H9 (cell line): ENCODE results near the gene SLF1. TPM values are rescaled to one million over a fixed set of nuclear protein-coding genes. Genes with fewer than 3 reads are reported as not detected.

ENCODE experiments used
- DNase-seq: peaks from one replicate; pipeline ENCODE4 v3.0.0-alpha.2; 2017
- H2AFZ ChIP-seq: one replicate; pipeline ENCODE4 v1.6.1; 2013; ENCODE audit warnings: mild to moderate bottlenecking, low read length, control low read depth, moderate library complexity
- H2AK5ac ChIP-seq: 2 replicates; pipeline ENCODE4 v1.6.1; 2013; ENCODE audit warnings: low read length, control low read depth, mixed read lengths; ENCODE audit not compliant: insufficient read length
- H2BK120ac ChIP-seq: one replicate; pipeline ENCODE4 v1.6.1; 2013; ENCODE audit warnings: low read depth, mild to moderate bottlenecking, low read length, control low read depth, inconsistent platforms; ENCODE audit not compliant: poor library complexity, severe bottlenecking
- H2BK12ac ChIP-seq: 2 replicates; pipeline ENCODE4 v1.6.1; 2013; ENCODE audit warnings: low read length, control low read depth, mixed read lengths, low read depth; ENCODE audit not compliant: insufficient read length
- H2BK15ac ChIP-seq: 2 replicates; pipeline ENCODE4 v1.6.1; 2013; ENCODE audit warnings: low read depth, low read length, control low read depth
- H2BK20ac ChIP-seq: one replicate; pipeline ENCODE4 v1.6.1; 2013; ENCODE audit warnings: low read depth, mild to moderate bottlenecking, low read length, control low read depth, inconsistent platforms; ENCODE audit not compliant: poor library complexity, severe bottlenecking
- H2BK5ac ChIP-seq: 2 replicates; pipeline ENCODE4 v1.6.1; 2013; ENCODE audit warnings: low read length, control low read depth, mixed read lengths; ENCODE audit not compliant: insufficient read length
- H3K14ac ChIP-seq: 2 replicates; pipeline ENCODE4 v1.6.1; 2013; ENCODE audit warnings: low read length, control low read depth; ENCODE audit not compliant: insufficient read depth
- H3K18ac ChIP-seq: 2 replicates; pipeline ENCODE4 v1.6.1; 2013; ENCODE audit warnings: low read depth, mild to moderate bottlenecking, mixed read lengths, low read length, control low read depth; ENCODE audit not compliant: insufficient read length
- H3K23ac ChIP-seq: 2 replicates; pipeline ENCODE4 v1.6.1; 2013; ENCODE audit warnings: low read length, control low read depth, mixed read lengths, low read depth; ENCODE audit not compliant: insufficient read length
- H3K23me2 ChIP-seq: 2 replicates; pipeline ENCODE4 v1.6.1; 2013; ENCODE audit warnings: low read depth, mild to moderate bottlenecking, mixed read lengths, low read length, control low read depth; ENCODE audit not compliant: insufficient read length, poor library complexity, severe bottlenecking
- H3K27ac ChIP-seq: 2 replicates; pipeline ENCODE4 v1.5.1; 2013; ENCODE audit warnings: low read length, control low read depth, mixed read lengths, low read depth; ENCODE audit not compliant: insufficient read length
- H3K27me3 ChIP-seq: 2 replicates; pipeline ENCODE4 v1.6.1; 2013; ENCODE audit warnings: low read length, control low read depth, inconsistent platforms; ENCODE audit not compliant: insufficient read depth
- H3K4ac ChIP-seq: 2 replicates; pipeline ENCODE4 v1.6.1; 2013; ENCODE audit warnings: low read depth, mild to moderate bottlenecking, control low read depth, inconsistent platforms, low read length, moderate library complexity
- H3K4me1 ChIP-seq: 2 replicates; pipeline ENCODE4 v1.6.1; 2013; ENCODE audit warnings: low read length, control low read depth, inconsistent platforms; ENCODE audit not compliant: insufficient read depth
- H3K4me2 ChIP-seq: 2 replicates; pipeline ENCODE4 v1.6.1; 2013; ENCODE audit warnings: low read length, control low read depth, mixed read lengths; ENCODE audit not compliant: insufficient read length, insufficient read depth
- H3K56ac ChIP-seq: 2 replicates; pipeline ENCODE4 v1.6.1; 2013; ENCODE audit warnings: low read depth, mild to moderate bottlenecking, mixed read lengths, low read length, control low read depth; ENCODE audit not compliant: insufficient read length
- H3K79me1 ChIP-seq: 2 replicates; pipeline ENCODE4 v1.6.1; 2013; ENCODE audit warnings: low read depth, mild to moderate bottlenecking, moderate library complexity, low read length, control low read depth, inconsistent platforms; ENCODE audit not compliant: insufficient read depth, poor library complexity, severe bottlenecking
- H3K79me2 ChIP-seq: 2 replicates; pipeline ENCODE4 v1.6.1; 2013; ENCODE audit warnings: low read length, control low read depth, inconsistent platforms; ENCODE audit not compliant: insufficient read depth
- H3K9ac ChIP-seq: 2 replicates; pipeline ENCODE4 v1.6.1; 2013; ENCODE audit warnings: low read length, control low read depth, mixed read lengths; ENCODE audit not compliant: insufficient read length; ENCODE audit errors: extremely low read depth
- H3K9me3 ChIP-seq: one replicate; pipeline ENCODE4 v1.6.1; 2013; ENCODE audit warnings: low read depth, low read length, inconsistent platforms; ENCODE audit not compliant: control insufficient read depth
- H3T11ph ChIP-seq: one replicate; pipeline ENCODE4 v1.6.1; 2013; ENCODE audit warnings: mild to moderate bottlenecking, low read length, control low read depth, inconsistent platforms
- H4K20me1 ChIP-seq: one replicate; pipeline ENCODE4 v1.6.1; 2013; ENCODE audit not compliant: control insufficient read depth, insufficient read length, insufficient read depth
- H4K5ac ChIP-seq: 2 replicates; pipeline ENCODE4 v1.6.1; 2013; ENCODE audit warnings: low read depth, mild to moderate bottlenecking, mixed read lengths, low read length, control low read depth; ENCODE audit not compliant: insufficient read length
- H4K8ac ChIP-seq: replicated peaks from 2 replicates; pipeline ENCODE4 v1.6.1; 2013; ENCODE audit warnings: low read length, control low read depth, mixed read lengths, low read depth; ENCODE audit not compliant: insufficient read length
- H4K91ac ChIP-seq: 2 replicates; pipeline ENCODE4 v1.6.1; 2013; ENCODE audit warnings: low read depth, mild to moderate bottlenecking, moderate library complexity, mixed read lengths, low read length, control low read depth; ENCODE audit not compliant: insufficient read length
- H3K27ac Mint-ChIP-seq, 3 experiments: 2 replicates in 2 of 3; 3 replicates in 1 of 3; pipeline ENCODE4 v1.8.0; 2020 to 2021; ENCODE audit warnings: mixed read lengths in 3 of 3, mild to moderate bottlenecking in 1 of 3, moderate library complexity in 1 of 3
- H3K27me3 Mint-ChIP-seq: 2 replicates; pipeline ENCODE4 v1.8.0; 2021; ENCODE audit warnings: low read depth, mild to moderate bottlenecking, moderate library complexity, mixed read lengths
- H3K36me3 Mint-ChIP-seq, 3 experiments: 2 replicates in 2 of 3; 3 replicates in 1 of 3; pipeline ENCODE4 v1.8.0; 2020 to 2021; ENCODE audit warnings: low read depth in 3 of 3, mixed read lengths in 3 of 3; ENCODE audit not compliant: insufficient read depth in 1 of 3
- H3K4me1 Mint-ChIP-seq, 2 experiments: 2 replicates each; pipeline ENCODE4 v1.8.0; 2020; ENCODE audit warnings: mixed read lengths in 2 of 2
- H3K4me3 Mint-ChIP-seq, 2 experiments: 2 replicates in 1 of 2; 3 replicates in 1 of 2; pipeline ENCODE4 v1.8.0; 2020 to 2021; ENCODE audit warnings: mild to moderate bottlenecking in 2 of 2, mixed read lengths in 2 of 2, moderate library complexity in 1 of 2
- H3K9me3 Mint-ChIP-seq, 2 experiments: 2 replicates in 1 of 2; 3 replicates in 1 of 2; pipeline ENCODE4 v1.8.0; 2020; ENCODE audit warnings: mild to moderate bottlenecking in 2 of 2, mixed read lengths in 2 of 2, moderate library complexity in 1 of 2
- CTCF ChIP-seq: fragments of 200-600 bp; sonication (generic); conservative IDR thresholded peaks from 3 replicates; pipeline ENCODE4 v1.8.0; 2021; ENCODE audit warnings: antibody characterized with exemption, mild to moderate bottlenecking
- total RNA-seq: library from RNA; stranded (reverse); gene quantifications from 2 replicates; pipeline ENCODE4 v1.2.1, GENCODE V29; 2021

SLF1 gene
- total RNA-seq, 1 experiment from 2014 or later = 12.5 TPM

GRCh38 chr5:94711785-94712184 is 93.3 kb downstream of the SLF1 start:
- H4K91ac ChIP-seq = no peak overlapping the region

More at GRCh38 chr5:94711785-94712184, 93.3 kb downstream of the SLF1 start:
- no peak overlapping the region for H2AK5ac ChIP-seq
- no peak overlapping the region for H4K5ac ChIP-seq
- no peaks in the 10 kb centered on the region for H3K9me3 Mint-ChIP-seq
- H2BK5ac ChIP-seq = no peak overlapping the region
- no peak overlapping the region for H3K14ac ChIP-seq
- no peak overlapping the region for H3K4me3 Mint-ChIP-seq
- H3K4me2 ChIP-seq = no peak overlapping the region
- H3K27ac ChIP-seq = no peak overlapping the region
- H2BK12ac ChIP-seq = no peak overlapping the region
- no peaks in the 10 kb centered on the region for H3K9me3 ChIP-seq
- H3K27ac Mint-ChIP-seq = no peak overlapping the region; a peak in 1 of 7 replicates
- H3K36me3 Mint-ChIP-seq = peaks cover 0 to 10% (median 8%) of the 10 kb centered on the region in 3 experiments; a peak in 5 of 7 replicates
- H2AFZ ChIP-seq = no peak overlapping the region
- no peak overlapping the region for H2BK20ac ChIP-seq
- no peaks in the 10 kb centered on the region for H4K20me1 ChIP-seq
- no peaks in the 10 kb centered on the region for H3K27me3 Mint-ChIP-seq
- H2BK120ac ChIP-seq = no peak overlapping the region
- no peak for TF ChIP-seq CTCF
- H3K56ac ChIP-seq = no peak overlapping the region
- H3K4me1 Mint-ChIP-seq = peaks cover 5 to 18% of the 10 kb centered on the region in 2 experiments; a peak in 3 of 4 replicates
- H3K79me2 ChIP-seq = no peaks in the 10 kb centered on the region
- no peak for DNase-seq
- no peak overlapping the region for H3K23ac ChIP-seq
- H3K9ac ChIP-seq = no peak overlapping the region
- no peaks in the 10 kb centered on the region for H3K27me3 ChIP-seq
- H3K4me1 ChIP-seq = no peaks in the 10 kb centered on the region
- no peak overlapping the region for H3K4ac ChIP-seq
- no peaks in the 10 kb centered on the region for H3K23me2 ChIP-seq
- no peak overlapping the region for H3T11ph ChIP-seq
- no peaks in the 10 kb centered on the region for H3K79me1 ChIP-seq
- H3K18ac ChIP-seq = no peak overlapping the region
- no peak overlapping the region for H2BK15ac ChIP-seq
- no peak overlapping the region for H4K8ac ChIP-seq
